ENCODE results near the gene UTP15. TPM values are rescaled to one million over a fixed set of nuclear protein-coding genes. Genes with fewer than 3 reads are reported as not detected.

Gene UTP15
- total RNA-seq, 1 experiment from 2014 or later: 38.8 TPM

DNA sequence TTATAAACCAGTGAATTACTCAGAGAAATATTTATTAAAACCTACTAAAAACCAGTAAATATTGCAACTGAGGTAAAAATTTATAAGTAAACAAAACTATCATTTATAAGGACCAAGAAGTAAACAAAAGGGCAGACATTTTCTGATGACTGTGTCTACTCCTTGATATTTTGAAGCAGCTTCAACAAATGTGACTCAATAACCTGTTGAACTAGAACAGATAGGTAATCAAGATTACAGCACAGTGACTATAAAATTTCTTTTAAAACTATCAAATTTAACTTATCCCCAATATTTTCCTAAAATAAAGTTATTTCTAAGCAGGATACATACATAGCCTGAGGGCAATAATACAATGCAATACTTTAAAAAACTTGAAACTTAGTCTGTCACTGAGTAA lies 12.9 kb upstream of the UTP15 start:
- no peaks in the 10 kb centered on the region for H3K4me1 ChIP-seq (ENCODE audit: control insufficient read depth, insufficient read depth, low read length)

GRCh38 chr5:73558950-73559349 lies 6.6 kb upstream of the UTP15 start:
- POLR2A ChIA-PET: interaction anchor here (0.5 kb wide), 1 partner anchor 15 kb away, joined by 4 read pairs; no protein-coding TSS in a partner anchor
- Histone ChIP-seq H3K4me3 (ENCODE audit: low read depth in 2 of 2, low read length in 2 of 2) (no peak overlapping the region), H3K27me3 (ENCODE audit: control insufficient read depth, insufficient read depth, low read length) (no peaks in the 10 kb centered on the region), H3K4me1 (ENCODE audit: control insufficient read depth, insufficient read depth, low read length) (peaks cover 2% of the 10 kb centered on the region; the same call in 1 of the 2 replicates), H3K27ac (ENCODE audit: low read length) (no peak overlapping the region), H3K36me3 (ENCODE audit: control insufficient read depth, insufficient read depth, low read length) (no peaks in the 10 kb centered on the region), H3K9me3 (ENCODE audit: control insufficient read depth, insufficient read depth, low read depth, low read length) (no peaks in the 10 kb centered on the region)
- intact Hi-C loops (cut with micrococcal nuclease; ENCODE audit: unreplicated experiment) (no loop called here), in situ Hi-C loops (cut with HindIII; ENCODE audit: low pct_unique_long_range_greater_than_20kb, low sequenced_read_pairs) (no loop called here)
- TF ChIP-seq SIN3A (IDR thresholded peaks at IDR 0.05; ENCODE audit: borderline replicate concordance, insufficient read depth, low read depth, low read length) (no peak), TCF7L2 (IDR thresholded peaks at IDR 0.05; ENCODE audit: low read depth, low read length) (no peak), POLR2AphosphoS5 (IDR thresholded peaks at IDR 0.05; ENCODE audit: low read depth, low read length) (no peak)
- TF ChIP-seq, protein P1, sequence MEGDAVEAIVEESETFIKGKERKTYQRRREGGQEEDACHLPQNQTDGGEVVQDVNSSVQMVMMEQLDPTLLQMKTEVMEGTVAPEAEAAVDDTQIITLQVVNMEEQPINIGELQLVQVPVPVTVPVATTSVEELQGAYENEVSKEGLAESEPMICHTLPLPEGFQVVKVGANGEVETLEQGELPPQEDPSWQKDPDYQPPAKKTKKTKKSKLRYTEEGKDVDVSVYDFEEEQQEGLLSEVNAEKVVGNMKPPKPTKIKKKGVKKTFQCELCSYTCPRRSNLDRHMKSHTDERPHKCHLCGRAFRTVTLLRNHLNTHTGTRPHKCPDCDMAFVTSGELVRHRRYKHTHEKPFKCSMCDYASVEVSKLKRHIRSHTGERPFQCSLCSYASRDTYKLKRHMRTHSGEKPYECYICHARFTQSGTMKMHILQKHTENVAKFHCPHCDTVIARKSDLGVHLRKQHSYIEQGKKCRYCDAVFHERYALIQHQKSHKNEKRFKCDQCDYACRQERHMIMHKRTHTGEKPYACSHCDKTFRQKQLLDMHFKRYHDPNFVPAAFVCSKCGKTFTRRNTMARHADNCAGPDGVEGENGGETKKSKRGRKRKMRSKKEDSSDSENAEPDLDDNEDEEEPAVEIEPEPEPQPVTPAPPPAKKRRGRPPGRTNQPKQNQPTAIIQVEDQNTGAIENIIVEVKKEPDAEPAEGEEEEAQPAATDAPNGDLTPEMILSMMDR (IDR thresholded peaks at IDR 0.05): peak; percentile 30; the same call in 1 of the 2 replicates
- TF ChIP-seq, protein P2, sequence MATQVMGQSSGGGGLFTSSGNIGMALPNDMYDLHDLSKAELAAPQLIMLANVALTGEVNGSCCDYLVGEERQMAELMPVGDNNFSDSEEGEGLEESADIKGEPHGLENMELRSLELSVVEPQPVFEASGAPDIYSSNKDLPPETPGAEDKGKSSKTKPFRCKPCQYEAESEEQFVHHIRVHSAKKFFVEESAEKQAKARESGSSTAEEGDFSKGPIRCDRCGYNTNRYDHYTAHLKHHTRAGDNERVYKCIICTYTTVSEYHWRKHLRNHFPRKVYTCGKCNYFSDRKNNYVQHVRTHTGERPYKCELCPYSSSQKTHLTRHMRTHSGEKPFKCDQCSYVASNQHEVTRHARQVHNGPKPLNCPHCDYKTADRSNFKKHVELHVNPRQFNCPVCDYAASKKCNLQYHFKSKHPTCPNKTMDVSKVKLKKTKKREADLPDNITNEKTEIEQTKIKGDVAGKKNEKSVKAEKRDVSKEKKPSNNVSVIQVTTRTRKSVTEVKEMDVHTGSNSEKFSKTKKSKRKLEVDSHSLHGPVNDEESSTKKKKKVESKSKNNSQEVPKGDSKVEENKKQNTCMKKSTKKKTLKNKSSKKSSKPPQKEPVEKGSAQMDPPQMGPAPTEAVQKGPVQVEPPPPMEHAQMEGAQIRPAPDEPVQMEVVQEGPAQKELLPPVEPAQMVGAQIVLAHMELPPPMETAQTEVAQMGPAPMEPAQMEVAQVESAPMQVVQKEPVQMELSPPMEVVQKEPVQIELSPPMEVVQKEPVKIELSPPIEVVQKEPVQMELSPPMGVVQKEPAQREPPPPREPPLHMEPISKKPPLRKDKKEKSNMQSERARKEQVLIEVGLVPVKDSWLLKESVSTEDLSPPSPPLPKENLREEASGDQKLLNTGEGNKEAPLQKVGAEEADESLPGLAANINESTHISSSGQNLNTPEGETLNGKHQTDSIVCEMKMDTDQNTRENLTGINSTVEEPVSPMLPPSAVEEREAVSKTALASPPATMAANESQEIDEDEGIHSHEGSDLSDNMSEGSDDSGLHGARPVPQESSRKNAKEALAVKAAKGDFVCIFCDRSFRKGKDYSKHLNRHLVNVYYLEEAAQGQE (IDR thresholded peaks at IDR 0.05; ENCODE audit: insufficient read depth in 1 of 2, low read depth in 2 of 2, low read length in 1 of 2): no peak
- CTCF ChIA-PET: interaction anchor here (1.3 kb wide), 1 partner anchor 39 kb away, joined by 6 read pairs; no protein-coding TSS in a partner anchor
- no TSS peak for BruUV-seq (replicated peaks)
- DNase-seq (ENCODE audit: low read depth, low spot score) (no peak), ATAC-seq (peak; percentile 86)

More for the DNA sequence above, 12.9 kb upstream of the UTP15 start:
- Histone ChIP-seq H3K27ac (ENCODE audit: low read length) (no peak overlapping the region), H3K36me3 (ENCODE audit: control insufficient read depth, insufficient read depth, low read length) (no peaks in the 10 kb centered on the region), H3K4me3 (ENCODE audit: low read depth in 2 of 2, low read length in 2 of 2) (no peak overlapping the region), H3K27me3 (ENCODE audit: control insufficient read depth, insufficient read depth, low read length) (no peaks in the 10 kb centered on the region), H3K9me3 (ENCODE audit: control insufficient read depth, insufficient read depth, low read depth, low read length) (no peaks in the 10 kb centered on the region)
- DNase-seq (ENCODE audit: low read depth, low spot score) (no peak), ATAC-seq (no peak)
- no TSS peak for BruUV-seq (replicated peaks)
- ChIA-PET CTCF (no interaction called here), POLR2A (no interaction called here)
- intact Hi-C loops (cut with micrococcal nuclease; ENCODE audit: unreplicated experiment) (no loop called here), in situ Hi-C loops (cut with HindIII; ENCODE audit: low pct_unique_long_range_greater_than_20kb, low sequenced_read_pairs) (no loop called here)
- TF ChIP-seq, protein P2 (IDR thresholded peaks at IDR 0.05; ENCODE audit: insufficient read depth in 1 of 2, low read depth in 2 of 2, low read length in 1 of 2): no peak
- TF ChIP-seq, protein P1 (IDR thresholded peaks at IDR 0.05): no peak
- TF ChIP-seq SIN3A (IDR thresholded peaks at IDR 0.05; ENCODE audit: borderline replicate concordance, insufficient read depth, low read depth, low read length) (no peak), TCF7L2 (IDR thresholded peaks at IDR 0.05; ENCODE audit: low read depth, low read length) (no peak), POLR2AphosphoS5 (IDR thresholded peaks at IDR 0.05; ENCODE audit: low read depth, low read length) (no peak)

Measured in Panc1 (cell line).